NCI-H510A (cell line): Measurements from ENCODE around the gene CERK.
A peak's percentile ranks its signal among the peaks of the same experiment; 100 is the strongest.

Experiments
- DNase-seq: peaks from one replicate; lab custom pipeline; 2025; lab: John Stamatoyannopoulos, UW

The CERK gene

DNA sequence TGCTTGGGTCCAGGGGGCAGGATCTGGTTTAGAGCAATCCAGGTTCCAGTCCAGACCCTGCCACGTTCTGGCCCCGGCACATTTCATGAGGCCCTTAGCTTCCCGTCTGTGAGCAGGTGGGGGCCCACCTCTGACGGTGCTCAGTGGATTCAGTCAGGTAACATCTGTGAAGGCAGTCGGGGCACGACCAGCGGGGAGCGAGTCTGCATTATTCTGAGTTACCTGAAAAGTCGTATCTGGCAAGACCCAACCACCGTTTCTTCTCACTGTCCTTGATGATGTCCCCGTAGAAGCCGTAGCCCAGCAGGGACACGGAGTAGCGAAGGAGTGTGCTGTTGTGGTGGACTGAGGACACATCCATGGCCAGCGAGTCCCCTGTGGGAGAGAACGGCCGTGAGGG lies 39.0 kb downstream of the CERK start:
- DNase-seq: no peak

DNA sequence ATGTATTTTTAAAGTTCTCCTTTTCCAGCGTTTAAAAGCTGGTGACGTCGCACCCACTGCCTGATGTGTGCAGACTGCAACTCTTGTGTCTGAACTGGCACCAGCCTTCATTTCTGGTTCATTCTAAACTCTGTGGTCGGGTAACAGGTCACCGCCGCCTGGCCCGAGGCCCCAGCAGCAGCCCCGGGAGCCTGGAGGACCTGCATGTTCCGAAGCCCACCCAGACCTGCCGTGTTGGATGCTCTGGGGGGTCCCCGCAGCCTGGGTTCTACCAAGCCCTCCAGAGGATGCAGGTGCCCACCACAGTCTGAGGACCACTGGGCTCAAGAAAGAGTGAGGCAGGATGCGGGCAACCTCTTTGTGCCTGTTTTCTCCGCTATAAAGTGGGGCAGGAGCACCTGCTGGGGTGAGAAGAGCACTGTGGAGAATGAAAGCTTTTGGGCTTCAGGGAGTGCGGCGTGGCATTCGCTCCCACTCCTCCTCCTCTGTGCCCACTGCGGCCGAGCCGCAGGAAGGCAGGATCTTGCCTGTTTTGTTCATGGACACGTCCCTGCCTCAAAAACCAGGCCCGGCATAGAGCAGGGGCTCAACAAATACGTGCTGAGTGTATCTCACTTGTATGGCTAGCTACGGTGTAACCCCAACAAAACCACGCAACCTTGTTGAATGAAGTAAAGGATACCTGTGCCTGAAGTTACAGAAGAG lies 40.1 kb downstream of the CERK start:
- no peak for DNase-seq

DNA sequence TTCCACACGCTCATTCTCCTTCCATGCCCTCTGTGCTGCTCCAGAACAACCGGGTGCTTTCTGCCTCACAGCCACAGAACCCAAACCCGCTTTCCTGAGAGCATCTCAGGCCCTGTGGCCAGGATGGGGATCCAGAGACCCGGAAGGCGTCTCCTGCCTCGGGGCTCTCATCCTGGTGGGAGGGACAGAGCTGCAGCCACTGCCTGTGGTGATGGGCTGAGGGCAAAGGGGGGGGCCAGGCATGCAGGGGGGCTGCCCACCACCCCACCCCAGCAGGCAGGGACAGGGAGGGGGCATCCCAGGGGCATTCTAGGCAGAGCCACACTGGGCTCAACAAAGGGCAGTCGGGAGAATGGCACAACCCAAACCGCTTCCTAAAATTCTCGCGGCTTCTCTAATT lies 41.4 kb downstream of the CERK start:
- DNase-seq: no peak

DNA sequence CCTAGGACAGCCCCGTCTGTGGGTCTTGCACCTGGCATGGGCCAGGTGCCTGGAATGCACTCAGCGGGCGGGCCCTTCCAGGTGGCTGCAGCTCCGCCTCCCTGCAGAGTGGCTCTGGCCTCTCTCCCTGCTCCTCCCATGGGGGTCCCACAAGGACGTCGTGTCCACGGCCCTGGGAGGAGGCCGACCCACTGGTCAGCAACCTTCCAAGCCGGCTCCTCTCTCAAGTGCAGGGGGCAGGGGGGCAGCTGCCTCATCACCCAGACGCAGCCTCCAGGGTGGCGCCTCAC lies 41.9 kb downstream of the CERK start:
- DNase-seq: peak; percentile 92

DNA sequence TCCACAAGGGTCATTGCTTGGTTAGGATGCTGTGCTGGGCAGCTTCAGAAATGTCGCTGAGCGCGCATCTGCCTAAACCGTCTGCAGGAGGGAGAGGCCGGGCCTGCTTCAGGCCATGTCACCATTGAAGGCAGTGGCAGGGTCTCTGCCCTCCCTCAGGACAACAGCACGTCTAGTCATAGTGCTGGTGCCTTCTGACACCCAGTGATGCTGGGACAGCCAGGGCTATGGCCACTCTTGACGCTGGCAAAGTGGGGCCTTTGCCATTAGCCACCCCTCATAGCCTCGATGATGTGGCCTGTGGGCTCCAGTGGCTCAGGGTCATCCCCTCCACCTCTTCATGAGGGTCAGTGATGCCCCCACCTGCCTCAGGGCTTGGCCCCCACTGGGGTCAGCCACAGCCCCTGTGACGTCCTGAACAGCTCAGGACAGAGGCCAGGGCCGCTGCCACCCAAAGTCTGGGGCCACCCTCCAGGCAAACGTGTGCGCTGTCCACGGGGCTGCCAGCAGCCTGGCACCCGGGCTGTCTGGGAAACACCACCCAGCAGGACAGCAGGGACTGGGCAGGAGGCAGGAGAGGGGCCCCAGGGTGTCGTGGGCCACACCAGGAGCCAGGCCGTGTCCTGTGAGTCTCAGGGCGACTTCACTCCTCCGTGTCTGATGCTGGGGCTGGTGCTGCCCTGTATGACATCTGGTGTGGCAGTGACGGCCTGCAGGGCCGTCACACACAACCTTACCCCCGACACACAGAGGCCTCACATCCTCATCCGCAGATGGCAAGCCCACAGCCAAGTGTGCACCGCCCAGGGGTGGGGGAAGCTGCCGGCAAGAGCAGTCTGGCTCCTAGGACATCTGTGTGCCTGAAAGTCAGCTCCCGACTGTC lies 42.5 kb downstream of the CERK start:
- no peak for DNase-seq

DNA sequence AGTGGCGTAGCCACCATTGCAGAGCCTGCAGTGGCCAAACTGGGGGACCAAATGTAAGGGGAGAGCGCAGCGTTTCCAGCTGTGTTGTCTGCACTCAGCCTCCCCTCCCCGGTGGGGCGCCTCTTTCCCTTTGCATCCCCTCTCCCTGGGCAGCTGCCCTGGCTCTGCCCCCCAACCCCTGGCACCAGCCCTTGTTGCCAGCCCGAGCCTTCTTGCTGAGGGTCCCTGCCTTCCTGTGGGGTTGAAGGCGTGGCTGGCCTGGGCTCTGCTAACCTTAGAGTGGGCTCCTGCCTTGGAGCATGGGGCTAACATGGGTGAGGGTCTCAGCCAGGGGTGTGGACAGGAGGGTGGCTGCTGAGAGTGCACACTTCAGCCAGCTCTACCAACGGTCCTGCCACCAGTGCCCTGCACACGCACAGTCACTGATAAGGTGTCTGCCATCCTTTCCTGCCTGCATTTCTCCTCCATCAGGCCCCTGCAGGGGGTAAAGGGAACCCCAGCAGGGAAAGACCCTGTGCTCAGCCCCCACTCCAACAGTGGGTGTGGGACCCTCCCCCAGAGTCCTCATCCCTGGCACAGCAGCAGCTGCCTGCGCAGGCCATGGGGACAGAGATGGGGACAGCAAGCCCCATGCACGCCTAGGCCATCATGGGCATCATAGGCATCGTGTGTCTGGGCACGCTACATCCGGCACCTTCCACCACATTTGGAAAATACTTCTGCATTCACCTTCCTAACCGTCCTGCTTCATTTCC lies 43.5 kb downstream of the CERK start:
- no peak for DNase-seq

DNA sequence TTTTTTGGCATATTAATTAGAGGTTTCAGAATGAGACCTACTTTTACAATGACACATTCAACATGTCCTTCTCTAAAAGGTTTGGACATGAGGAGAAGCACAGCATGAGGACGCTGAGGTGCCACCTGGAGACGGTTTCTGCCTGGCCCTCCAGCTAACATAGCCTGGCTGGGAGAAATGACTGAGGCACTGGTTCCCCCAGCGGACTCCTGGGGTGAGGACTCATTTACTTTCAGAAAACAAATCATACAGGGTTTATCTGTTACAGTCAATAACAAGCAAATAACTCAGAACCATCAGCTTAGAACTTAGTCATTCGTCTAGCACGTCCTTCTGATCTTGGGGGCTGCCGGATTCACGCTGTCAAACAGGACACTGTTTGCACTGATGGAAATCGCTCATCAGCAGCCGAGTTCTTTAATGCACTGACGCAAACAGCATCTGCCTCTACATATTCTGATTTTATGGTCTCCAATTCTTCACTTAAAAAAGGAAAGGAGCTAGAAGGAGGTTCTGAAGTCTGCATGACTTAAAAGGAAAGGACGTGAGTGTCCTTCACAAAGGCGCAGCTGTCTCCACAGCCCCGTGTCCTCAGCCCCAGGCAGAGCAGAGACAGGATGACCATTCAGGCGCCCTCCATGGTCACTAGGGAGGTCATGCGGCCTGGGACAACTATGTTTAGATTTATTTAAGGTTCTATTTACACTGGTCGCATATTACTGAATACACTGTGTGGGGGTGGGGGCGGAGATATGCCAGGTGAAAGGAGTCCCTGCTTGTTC lies 44.2 kb downstream of the CERK start:
- no peak for DNase-seq

DNA sequence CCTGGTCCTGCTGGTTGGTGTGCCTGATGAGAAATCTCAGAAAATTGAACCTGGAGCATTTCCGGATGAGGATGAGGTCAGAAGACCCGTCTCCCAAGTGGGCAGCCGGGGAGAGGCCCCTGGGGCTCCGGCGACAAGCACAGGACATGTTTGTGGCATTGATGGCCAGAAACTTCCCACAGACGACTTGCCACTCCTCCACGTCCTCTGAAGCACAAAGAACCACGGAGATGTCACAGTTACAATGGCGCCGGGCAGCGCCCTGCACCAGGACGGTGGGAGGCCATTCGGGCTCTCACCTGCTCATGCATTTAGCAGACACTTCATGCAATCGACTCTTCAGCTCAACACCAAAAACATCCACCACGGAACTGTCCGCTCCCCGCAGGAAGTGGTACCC lies 46.5 kb downstream of the CERK start:
- DNase-seq: no peak

DNA sequence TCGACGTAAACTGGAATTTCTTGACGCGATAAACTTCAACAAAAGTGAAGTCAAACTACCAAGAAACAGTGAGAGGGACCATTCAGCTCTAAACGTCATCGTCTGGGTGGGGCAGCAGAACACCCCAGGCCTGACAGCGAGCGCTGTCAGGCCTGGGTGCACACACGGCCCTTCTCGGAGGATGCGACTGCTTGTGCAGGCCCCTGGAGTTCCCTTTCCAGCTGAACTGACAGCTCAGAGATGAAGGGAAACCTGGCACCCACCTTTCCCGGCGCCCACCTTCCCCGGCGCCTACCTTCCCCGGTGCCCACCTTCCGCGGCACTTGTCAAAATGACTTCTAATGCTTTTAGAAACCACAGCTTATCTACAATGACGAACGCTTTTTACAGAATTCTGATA lies 47.9 kb downstream of the CERK start:
- no peak for DNase-seq

DNA sequence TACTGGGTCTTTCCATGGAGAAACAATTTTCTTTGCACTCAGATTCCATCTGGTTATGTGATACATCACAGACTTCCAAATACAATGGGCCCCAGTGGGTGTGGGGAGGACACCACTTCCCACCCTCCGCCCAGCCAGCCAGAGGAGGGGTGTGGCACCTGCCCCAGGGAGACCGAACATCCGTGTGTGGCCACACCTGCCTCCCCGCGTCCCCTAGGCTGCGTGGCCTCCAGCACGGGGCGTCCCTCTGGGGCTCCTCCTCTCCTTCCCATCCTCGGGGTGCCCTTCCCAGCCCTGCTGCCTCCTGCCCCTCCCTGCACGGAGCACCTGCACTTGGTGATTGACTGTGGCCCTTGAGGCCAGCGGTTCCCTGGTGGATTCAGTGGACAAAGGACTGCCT lies 49.1 kb downstream of the CERK start:
- DNase-seq: no peak

DNA sequence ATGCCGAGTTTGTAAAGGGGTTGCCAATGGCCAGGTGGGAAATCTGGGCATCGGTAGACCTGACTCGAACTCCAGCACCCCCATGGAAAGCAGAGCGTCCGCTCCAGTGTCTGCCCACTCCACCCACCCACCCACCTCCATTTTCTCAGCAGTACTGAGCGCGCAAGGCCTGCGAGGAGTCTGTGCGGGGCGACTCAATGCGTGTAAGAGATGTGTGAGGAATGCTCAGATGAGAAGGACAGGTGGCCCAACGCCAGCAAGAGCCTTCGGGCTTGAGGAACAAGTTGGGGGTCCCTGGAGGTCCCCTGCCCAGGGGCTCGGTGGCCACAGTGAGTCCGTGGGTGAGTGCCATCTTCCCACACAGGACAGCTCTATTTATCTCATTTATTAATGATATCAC lies 50.6 kb downstream of the CERK start:
- no peak for DNase-seq

DNA sequence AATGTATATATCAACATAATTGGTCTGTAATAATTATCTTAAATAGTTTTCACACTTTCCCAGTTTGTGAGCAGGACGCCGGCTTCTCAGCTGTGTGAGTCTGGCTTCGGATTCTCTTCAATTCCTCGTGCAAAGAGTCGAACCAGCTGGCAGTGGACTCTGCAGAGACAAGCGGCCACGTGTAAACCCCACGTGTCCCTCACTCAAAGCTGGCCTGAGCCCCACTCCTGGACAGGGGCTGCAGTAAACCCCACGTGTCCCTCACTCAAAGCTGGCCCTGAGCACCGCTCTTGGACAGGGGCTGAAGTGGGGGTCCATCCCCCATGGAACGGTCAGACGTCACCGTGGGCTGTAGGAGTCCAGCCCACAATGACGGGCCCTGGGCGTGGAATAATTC lies 51.0 kb downstream of the CERK start:
- DNase-seq: no peak

DNA sequence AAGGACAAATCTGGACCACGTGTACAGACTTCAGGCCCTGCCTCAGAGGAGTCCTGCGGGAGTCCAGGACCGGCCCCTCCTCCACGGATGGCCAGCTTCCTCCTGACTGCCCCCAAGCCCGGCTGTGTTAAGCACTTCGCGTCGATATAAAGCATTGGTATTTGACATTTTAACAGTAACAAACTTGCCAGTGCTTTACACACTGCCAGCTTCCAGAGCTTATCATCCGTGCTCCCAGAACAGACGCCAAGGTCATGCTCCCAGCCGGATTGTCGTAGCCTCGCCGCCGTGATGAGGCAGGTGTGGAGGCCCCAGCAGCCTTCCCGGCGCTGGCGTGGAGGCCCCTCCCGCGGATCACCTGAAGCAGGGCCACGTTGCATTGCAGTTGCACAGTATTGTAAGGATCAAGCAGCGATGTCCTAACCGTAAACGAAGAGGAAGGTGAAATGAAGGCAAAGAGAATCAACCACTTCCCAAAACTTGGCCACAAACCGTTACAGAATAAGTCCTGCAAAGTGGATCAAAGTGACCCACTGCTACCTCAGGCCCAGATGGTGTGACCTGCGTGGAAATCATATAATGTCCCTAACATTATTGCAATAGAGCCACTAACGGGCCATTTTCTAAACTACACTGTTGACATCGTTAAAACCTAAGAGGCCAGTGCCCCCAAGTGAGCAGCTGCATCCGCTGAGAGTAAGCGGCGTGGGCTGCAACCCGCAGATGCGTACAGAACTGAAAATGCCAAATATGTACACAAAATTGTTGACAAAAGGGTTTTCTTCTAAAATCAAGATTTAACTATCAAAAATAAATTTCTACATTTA lies 51.6 kb downstream of the CERK start:
- no peak for DNase-seq

DNA sequence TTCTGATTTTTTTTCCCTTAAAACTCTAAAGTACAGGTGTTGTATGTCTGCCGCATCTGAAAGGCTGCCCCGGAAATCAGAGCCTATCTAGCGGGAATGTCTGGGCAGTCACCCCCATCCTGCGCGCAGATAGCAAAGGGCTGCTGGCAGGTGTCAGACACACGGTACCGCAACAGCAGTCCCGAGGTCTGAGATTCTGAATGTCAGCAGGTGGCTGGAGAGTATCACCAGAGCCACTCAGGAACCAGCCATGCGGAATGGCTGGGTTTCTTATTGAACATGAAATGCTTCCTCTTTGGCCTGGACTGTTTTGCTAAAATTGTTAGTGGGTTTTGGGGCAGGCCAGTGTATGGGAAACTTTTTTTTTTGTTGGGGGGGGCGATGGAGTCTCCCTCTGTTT lies 53.3 kb downstream of the CERK start:
- DNase-seq: peak; percentile 67

DNA sequence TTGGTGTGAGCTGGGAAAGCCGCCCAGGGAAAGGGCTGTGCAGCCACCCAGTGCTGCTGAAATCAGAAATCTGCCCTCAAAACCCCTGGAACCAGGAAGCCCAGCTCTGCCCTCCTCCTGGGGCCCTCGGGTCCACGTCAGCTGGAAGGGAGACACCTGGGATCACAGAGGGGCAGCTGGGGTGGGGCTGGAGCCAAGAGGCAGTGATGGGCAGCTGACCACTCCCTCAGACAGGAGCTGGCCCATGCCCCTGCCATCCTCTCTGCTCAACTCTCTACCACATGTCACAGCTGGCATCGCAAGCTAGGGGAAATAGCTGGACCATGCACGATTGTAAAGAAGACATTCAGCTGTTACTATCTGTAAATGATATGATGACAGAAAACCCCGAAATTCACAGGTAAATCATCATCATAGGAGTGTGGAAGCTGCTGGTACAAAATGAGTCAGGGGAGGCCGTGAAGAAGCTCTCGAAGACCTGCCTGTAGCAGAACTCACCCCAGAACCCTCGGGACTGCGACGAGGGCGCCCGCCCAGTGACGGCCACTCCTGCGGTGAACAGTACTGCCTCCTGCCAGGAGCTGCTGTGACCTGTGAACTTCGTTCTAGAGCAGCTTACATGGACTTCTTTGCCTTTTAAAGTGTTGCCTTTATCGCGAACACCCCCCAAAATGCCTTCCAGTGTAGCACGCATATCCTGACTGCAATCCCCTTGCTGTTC lies 55.9 kb downstream of the CERK start:
- DNase-seq: no peak

DNA sequence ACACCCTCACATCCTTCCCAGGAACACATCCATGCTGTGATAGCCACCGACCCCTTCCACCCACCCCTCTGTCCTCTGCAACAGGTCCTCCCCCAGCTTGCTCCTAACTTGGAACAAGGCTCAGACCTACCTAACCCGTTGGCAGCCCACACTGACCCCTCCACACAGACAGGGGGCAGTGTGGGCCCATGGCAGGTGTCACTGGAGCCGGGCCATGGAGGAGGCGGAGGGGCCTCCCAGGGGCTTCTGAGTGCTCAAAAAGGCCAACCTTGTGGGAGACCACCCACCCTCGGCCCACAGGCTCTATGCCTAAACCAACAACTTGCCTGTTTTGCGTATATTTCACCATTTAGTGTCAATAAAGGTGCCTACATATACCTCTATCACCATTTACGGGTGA lies 57.0 kb downstream of the CERK start:
- DNase-seq: no peak

DNA sequence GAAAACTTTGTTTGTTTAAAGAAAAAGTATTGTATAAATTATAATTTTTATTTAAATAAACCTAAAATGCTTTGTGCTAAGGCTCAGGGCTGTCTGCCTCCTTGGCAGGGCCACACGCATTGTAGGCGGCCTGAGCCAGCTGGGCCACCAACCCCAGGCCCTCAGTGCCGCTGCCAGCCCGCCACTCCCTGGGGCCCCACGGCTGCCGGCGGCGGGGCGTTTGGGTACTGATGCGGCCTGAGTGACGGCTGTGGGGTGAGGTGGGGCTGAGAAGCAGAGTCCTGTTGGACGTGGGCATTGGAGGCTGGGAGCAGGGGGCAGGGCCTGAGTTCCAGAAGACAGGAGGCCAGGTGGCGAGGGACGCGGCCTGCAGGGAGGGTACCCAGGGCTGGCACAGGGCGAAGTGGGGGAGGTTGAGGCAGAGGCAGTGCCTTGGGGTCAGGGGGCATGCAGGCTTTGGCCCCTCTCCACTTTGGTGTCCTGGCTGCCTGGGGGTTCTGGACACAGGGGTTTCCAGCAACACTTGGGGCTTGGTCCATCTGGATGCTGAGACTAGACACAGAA lies 58.3 kb downstream of the CERK start:
- no peak for DNase-seq

DNA sequence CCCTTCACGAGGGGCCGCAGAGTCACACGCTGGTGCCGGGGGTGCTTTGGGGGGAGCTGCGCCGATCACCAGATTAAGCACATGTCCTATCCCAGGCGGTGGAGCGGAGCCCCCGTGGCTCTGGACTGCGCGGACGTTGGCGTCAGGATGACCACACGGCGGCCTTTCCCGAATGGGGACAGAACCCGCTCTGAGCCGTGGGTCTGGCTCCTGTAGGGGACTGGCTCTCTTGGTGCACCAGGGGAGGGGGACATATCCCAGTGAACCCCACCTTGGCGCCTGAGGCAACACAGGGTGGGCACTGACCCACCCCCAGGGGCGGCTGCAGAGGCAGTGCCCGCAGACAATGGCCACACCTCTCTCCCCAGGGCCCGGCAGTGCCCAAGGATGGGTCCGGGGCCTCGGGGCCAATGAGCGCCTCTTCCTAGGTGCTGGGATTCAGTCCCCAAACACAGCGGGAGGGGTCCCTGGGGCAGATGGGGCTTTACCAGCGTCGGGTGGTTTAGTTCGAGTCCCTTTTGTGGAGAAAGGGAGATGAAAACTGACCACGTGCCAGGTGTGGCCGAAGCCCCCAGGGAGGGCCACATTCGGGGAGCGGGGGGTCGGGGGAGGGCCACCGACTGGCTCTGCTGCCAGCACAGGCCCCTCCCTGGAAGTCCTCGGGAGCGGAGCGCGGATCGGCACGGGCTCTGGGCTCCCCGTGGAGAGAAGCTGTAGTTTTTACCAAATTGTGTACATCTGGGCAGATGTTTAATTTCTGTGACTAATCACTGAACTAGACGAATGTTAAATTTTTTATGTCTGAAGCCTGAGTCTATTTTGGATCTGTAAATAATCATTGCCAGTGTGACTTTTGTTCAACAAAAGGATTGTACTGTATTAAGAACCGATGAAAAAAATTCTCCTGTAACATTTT lies 59.0 kb downstream of the CERK start:
- no peak for DNase-seq

DNA sequence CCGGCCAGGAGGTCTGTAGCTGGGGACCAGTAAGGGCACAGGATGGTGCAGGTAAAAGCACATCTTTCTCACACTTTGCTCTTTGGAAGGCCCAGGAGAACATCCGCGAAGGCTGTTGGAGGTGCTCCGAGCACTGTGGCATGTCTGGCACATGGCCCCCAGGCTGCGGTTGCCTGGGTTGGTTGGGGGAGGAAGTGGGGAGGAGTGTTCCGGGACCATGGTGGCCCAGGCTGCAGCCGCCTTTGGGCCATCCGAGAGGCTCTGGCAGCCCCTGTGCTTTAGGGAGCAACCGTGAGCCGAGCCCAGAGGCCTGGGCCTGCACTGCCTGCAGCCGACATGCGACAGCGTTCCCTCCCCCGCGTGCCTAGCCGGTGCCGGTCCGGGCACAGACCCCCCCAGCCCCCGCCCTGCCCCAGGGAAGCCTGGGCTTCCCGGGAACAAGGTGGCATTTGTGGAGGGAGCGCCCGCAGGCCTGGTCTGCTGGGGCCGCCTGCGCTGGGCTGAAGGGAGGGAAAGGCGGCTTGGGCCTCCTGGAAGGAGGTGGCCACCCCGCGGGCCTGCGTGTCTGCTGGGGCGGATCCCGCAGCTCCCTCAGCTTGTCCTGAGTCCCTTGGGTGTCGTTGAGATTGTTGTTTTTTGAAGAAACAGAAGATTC lies 59.9 kb downstream of the CERK start:
- DNase-seq: no peak
